HG03095 (cell line): Measurements from ENCODE around the gene MAMLD1.
"Not testable (repeated sequence)": the region's sequence is repeated elsewhere in the genome, so short reads cannot be mapped to it uniquely, and the experiment has no call there.

Experiments
- ATAC-seq: cut with Tn5 transposase; IDR thresholded peaks from one replicate; pipeline ENCODE4 v1.9.1; 2021; ENCODE audit warnings: moderate library complexity; ENCODE audit not compliant: unreplicated experiment

Gene MAMLD1

DNA sequence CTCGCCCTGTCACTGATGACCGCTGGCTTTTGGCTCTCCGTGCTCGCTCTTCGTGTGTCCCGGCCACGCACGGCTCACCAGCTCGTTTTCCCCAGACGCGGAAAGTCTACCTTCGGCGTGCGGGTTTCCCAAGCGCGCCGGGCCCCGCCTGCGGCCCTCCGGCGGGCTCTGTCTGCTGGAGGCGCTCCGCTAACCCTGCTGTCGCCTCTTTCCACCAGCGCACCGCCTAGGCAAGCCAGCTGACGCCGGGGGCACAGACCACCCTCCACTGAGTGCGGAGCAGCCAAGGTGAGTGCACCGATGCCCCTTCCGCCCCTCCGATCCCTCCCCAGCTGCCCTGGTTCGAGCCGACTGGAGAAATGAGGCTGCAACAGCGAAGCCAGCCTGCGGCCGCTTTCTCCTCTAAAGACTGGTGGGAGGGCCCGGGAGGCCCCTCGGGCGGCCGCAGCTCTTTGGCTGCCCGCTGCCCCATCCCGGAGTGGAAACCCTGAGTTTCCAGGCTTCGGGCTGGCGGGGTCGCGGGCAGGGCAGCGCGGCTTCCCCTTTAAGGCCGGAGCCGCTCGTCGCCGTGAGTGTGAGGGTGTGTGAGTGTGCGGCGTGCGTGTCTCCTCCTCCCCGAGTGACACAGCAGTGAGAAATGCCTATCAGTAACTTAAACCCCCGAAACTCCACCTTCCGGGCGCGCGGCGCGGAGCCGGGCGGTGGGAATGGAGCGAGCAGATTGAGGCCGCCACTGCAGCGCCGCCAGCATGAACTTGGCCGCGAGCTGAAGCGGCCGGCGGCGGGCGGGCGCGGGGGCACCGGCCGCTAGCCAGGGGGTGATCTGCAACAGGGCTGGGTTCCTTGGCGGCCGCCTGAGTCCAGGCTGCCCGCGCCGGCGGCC is at the start of gene MAMLD1:
Gene MAMLD1 (plus strand): TSS at position 719 of the 883 bp plus-strand sequence. CDS start 82,200 bp downstream, outside the sequence.
- ATAC-seq = no peak

GRCh38 chrX:150313514-150313913 is 49.6 kb upstream of the MAMLD1 start:
- ATAC-seq = no peak

GRCh38 chrX:150314186-150314585 is 48.9 kb upstream of the MAMLD1 start:
- no peak for ATAC-seq

- ATAC-seq = no peak
Measured at GRCh38 chrX:150316564-150316963, 46.6 kb upstream of the MAMLD1 start.

- no peak for ATAC-seq
Measured at GRCh38 chrX:150323020-150323419, 40.1 kb upstream of the MAMLD1 start.

DNA sequence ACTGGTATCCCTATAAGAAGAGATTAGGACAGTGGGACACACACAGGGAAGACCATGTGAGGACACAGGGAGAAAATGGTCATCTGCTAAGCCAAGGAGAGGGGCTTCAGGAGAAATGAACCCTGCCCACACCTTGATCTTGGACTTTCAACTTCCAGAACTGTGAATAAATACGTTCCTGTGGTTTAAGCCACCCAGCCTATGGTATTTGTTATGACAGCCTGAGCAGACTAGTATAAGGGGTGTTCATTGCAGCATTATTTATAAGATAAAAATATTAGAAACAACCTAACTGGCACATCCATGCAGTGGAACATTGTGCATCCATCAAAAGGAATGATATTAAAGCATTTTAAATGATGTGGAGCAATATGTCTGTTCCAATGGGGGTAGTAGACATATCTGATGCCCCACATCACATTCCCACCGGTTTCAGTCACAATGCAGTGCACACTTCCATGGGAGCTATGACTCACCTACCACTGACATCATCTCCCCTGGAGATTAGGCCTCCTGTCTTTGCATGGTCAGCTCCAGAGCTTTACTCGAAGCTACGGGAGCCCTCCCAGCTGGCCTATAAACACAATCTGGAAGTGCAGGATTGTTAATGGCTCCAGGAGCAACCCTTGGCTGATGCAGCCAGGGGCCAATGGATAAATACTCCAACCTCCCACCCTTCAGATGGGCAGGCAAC is 38.9 kb upstream of the MAMLD1 start:
- ATAC-seq = no peak

GRCh38 chrX:150324919-150325318 is 38.2 kb upstream of the MAMLD1 start:
- ATAC-seq = no peak

GRCh38 chrX:150326541-150327247 is 36.4 kb upstream of the MAMLD1 start:
- ATAC-seq = no peak

- no peak for ATAC-seq
Measured at GRCh38 chrX:150329282-150329681, 33.8 kb upstream of the MAMLD1 start.

GRCh38 chrX:150329868-150330267 is 33.2 kb upstream of the MAMLD1 start:
- no peak for ATAC-seq

DNA sequence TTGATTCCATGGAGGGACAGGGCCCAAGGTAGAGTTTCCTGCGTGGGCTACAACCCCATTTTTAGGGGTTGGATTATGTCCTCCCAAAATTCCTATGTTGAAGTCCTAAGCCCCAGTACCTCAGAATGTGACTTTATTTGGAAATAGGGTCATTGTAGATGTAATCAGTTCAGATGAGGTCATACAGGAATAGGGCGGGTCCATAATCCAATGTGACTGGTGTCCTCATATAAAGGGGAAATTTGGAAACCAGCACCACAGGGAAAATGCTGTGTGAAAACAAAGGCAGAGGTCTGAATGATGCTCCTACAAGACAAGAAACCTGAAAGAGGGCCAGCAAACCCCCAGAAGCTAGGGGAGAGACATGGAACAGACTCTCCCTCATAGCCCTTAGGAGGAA is 31.1 kb upstream of the MAMLD1 start:
- ATAC-seq = no peak

GRCh38 chrX:150334100-150334499 is 29.0 kb upstream of the MAMLD1 start:
- no peak for ATAC-seq

- ATAC-seq = no peak
Measured at GRCh38 chrX:150334981-150335380, 28.1 kb upstream of the MAMLD1 start.

DNA sequence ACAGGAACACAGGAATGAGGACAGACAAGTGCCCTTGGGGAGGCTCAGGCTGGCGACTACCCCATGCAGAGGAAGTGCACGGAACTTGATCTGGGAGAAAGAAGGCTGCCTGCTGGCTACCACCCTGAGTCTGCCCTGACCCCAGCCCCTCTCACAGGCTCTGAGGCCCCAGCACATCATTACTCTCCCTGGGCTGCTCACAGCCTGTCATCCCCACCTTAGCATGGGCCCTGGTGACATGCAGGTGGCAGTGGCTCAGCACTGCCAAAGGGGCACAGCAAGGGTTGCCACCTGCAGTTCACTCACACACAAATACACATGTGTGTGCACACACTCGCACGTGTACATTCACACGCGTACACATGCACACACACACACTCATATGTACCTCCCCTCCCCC is 26.1 kb upstream of the MAMLD1 start:
- ATAC-seq = no peak

GRCh38 chrX:150337536-150337935 is 25.6 kb upstream of the MAMLD1 start:
- no peak for ATAC-seq

GRCh38 chrX:150338615-150339014 is 24.5 kb upstream of the MAMLD1 start:
- no peak for ATAC-seq

GRCh38 chrX:150339736-150340135 is 23.4 kb upstream of the MAMLD1 start:
- no peak for ATAC-seq

DNA sequence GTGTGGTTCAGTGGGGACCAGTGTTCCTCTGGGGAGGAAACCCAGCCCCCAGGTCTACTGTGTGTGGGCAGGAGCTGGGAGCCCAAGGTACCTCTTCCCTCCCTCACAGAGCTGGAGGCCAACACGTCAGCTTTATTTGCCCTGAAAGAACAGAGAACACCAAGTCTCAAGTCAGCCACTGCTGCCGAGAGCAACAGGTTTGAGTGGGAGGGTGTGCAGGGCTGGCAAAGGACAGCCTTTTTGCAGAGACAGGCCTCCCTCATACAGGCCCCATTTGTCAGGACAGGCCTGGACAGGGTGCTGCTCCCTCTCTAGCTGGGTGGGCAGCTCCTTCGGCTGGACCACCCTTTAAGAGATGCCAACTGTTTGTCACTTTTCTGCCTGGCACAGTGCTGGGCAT is 22.8 kb upstream of the MAMLD1 start:
- not testable (repeated sequence) for ATAC-seq

DNA sequence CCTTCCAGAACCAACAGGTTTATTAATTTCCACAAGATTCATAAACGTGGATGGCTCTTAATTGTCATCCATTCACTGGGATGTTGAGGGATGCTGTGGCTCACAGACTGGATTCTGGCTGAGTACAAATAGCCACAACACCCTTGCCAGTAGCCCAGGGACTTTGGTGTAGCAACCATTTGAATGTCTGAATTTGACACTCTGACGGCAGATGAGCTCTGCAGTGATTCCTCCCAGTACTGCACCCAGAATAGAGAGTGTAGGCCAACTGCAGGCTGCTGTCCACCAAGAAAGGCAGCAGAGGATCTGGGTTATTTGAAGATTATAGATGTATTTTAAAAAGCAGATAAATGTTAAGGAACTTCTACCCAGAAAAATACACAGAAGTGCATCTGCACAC is 15.6 kb upstream of the MAMLD1 start:
- no peak for ATAC-seq

DNA sequence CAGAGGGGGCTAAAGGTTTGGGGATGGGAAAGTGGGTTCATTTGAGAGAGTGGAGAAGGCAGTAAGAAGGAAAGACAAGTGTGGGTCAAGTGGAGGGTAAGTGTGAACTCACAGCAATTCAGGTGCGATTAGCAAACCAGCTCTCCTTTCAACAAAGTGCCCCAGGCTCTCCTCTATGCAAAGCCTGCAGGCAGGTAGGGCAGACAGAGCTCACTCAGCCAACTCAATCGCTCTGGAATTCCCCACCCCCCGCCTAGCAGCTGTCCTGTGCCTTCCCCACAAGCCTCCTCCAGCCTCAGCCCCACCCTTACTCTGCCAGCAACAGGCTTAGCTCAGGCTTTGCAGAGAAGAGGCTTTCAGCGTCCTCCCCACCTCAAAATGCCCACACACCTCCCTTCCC is 14.8 kb upstream of the MAMLD1 start:
- ATAC-seq = no peak

DNA sequence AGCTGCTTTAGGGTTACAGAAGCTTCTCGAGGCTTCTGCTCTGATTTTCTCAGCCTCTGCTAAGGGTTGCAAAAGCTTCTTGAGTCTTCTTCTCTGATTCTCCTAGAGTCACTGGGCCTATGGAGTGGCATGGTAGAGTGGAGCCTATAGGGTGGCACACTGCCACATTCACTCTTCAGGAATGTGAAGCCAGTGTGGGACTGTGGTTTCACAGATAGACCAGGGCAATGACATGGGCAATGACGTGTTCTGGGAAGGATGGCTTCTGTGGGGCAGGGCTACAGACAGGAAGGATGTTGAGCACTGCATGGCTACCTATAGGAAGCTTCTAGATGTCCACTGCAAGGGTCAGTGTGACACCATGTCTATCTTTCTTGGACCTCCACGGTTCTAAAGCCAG is 11.0 kb upstream of the MAMLD1 start:
- ATAC-seq = no peak

GRCh38 chrX:150352581-150352980 is 10.5 kb upstream of the MAMLD1 start:
- ATAC-seq = no peak
